Mucosa of stomach (tissue), 1 donor: ENCODE results near the gene DMAC2L.
"Not testable (repeated sequence)": the region's sequence is repeated elsewhere in the genome, so short reads cannot be mapped to it uniquely, and the experiment has no call there.

Source experiments
- H3K27me3 ChIP-seq: one replicate; pipeline ENCODE4 v1.7.0; 2013; ENCODE audit warnings: mild to moderate bottlenecking, low read length; ENCODE audit not compliant: control insufficient read depth, insufficient read depth
- H3K36me3 ChIP-seq: one replicate; pipeline ENCODE4 v1.7.0; 2013; ENCODE audit warnings: low read length; ENCODE audit not compliant: control insufficient read depth, insufficient read depth
- H3K4me1 ChIP-seq: one replicate; pipeline ENCODE4 v1.7.0; 2013; ENCODE audit warnings: mild to moderate bottlenecking, low read length; ENCODE audit not compliant: control insufficient read depth, insufficient read depth
- H3K4me3 ChIP-seq: one replicate; pipeline ENCODE4 v1.7.0; 2013; ENCODE audit warnings: low read length
- H3K9ac ChIP-seq: one replicate; pipeline ENCODE4 v1.7.0; 2013; ENCODE audit warnings: mild to moderate bottlenecking, low read length, moderate library complexity
- H3K9me3 ChIP-seq: one replicate; pipeline ENCODE4 v1.7.0; 2013; ENCODE audit warnings: mild to moderate bottlenecking, low read length, moderate library complexity; ENCODE audit not compliant: control insufficient read depth
- donor health status: Pancreatic carcinoma.

The DMAC2L gene

DNA sequence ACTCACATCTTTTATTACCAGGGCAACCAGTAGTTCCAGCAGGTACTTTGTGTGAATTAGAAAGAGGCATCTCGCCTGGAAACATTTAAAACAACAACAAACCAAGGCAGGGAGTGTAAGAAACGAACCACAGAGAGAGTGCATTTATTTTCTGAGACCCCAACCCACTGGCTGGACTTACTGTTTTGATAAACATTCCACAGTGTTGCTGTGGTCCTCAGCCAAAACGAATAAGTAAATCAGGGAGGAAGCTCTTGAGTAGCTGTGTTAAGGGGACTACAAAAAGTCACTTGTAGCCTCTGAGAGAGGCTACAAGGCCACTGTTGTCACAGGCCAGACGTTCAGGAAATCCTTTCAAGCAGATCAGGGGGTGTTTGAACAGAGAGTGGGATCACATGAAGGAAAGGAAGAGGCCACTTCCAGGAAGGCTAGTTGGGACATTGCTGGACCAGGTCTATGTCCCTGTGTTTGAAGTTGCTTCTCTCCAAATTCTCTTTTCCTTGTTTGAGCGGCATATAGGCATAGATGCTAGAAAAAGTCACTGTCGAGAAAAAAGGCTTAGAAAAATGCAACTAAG is 33.8 kb downstream of the DMAC2L start:
- Histone ChIP-seq H3K36me3 (no peaks in the 10 kb centered on the region), H3K4me3 (no peak overlapping the region), H3K9ac (no peak overlapping the region), H3K27me3 (no peaks in the 10 kb centered on the region), H3K4me1 (peaks cover 17% of the 10 kb centered on the region), H3K9me3 (no peaks in the 10 kb centered on the region)

DNA sequence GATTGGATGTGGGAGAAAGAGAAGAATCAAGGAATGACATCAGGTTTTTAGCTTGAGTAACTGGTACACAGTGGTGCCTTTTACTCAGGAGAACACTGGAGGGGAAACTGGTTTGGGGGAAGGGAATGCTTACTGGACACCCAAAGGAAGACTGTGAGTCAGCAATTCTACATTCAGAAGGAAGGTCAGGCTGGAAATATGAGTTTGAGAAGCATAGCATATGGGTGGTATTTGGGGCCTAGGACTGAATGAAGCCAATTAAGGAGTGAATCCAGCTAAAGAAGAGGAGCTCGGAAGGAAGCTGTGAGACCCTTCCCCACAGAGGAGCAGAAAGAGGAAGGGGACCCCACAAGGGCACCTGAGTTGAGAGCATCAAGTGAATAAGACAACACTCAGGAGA is 35.4 kb downstream of the DMAC2L start:
- no peaks in the 10 kb centered on the region for H3K36me3 ChIP-seq
- peaks cover 11% of the 10 kb centered on the region for H3K4me1 ChIP-seq
- no peaks in the 10 kb centered on the region for H3K27me3 ChIP-seq
- no peak overlapping the region for H3K9ac ChIP-seq
- no peak overlapping the region for H3K4me3 ChIP-seq
- H3K9me3 ChIP-seq: no peaks in the 10 kb centered on the region

DNA sequence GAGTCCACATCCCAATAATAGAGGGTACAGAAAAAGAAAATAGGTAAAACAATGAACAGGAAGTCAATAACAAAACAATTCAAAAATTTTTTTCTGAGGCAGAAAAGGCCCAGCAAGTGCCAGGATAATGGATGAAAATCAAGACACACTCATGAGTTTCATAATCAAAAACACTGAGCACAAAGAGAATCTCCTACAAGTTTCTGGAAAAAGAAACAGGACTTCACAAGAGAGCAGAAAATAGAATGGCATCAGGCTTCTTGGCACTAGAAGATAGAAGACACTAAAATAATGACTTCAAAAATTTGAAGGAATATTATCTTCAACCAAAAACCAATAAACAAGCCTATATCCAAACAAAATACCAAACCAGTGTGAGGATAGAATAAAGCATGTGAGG is 36.8 kb downstream of the DMAC2L start:
- Histone ChIP-seq H3K4me1 (peaks cover 7% of the 10 kb centered on the region), H3K9me3 (no peaks in the 10 kb centered on the region), H3K27me3 (no peaks in the 10 kb centered on the region)

DNA sequence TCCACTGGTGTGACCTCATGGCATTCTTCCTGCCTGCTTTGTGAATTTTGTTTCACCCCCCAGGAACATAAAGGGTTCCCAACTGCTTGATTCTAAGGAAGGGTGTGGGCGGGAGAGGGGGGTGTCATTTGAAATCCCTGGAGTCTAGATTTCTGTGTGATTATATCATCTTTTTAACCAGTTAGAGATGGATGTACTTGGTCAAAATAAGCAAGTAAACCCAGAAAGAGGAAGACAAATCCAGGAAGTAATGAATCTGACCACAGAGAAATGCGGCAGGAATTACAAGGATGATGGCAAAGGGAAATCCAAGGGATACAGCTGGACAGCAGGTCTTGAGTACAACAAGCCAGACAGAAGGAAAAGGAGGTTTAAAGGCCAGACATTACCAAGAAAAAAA is 38.9 kb downstream of the DMAC2L start:
- Histone ChIP-seq H3K4me3 (no peak overlapping the region), H3K9ac (no peak overlapping the region), H3K36me3 (no peaks in the 10 kb centered on the region), H3K9me3 (no peaks in the 10 kb centered on the region), H3K4me1 (peaks cover 7% of the 10 kb centered on the region), H3K27me3 (no peaks in the 10 kb centered on the region)

More for the DNA sequence above, 36.8 kb downstream of the DMAC2L start:
- Histone ChIP-seq H3K36me3 (no peaks in the 10 kb centered on the region), H3K4me3 (no peak overlapping the region), H3K9ac (no peak overlapping the region)

DNA sequence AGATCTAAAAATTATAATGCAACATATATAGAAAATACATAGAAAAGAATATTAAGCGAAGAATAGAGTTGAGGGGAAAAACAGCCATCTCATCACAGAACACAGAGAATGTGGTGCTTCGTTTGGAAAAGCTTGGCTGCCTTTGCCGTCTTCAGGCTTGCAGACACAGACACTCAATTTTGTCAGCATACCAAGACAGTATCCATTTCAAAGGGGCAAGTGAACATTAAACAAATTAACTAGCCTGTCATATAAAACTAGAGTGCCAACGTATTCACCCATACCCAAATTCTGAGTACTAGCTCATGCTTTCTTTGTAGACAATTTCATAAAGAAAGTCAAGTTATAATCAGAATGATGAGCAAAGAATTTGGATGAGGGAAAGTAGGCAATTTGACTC is 40.5 kb downstream of the DMAC2L start:
- H3K36me3 ChIP-seq: no peaks in the 10 kb centered on the region
- no peak overlapping the region for H3K4me3 ChIP-seq
- peaks cover 2% of the 10 kb centered on the region for H3K4me1 ChIP-seq
- H3K9me3 ChIP-seq: no peaks in the 10 kb centered on the region
- H3K9ac ChIP-seq: no peak overlapping the region
- no peaks in the 10 kb centered on the region for H3K27me3 ChIP-seq

DNA sequence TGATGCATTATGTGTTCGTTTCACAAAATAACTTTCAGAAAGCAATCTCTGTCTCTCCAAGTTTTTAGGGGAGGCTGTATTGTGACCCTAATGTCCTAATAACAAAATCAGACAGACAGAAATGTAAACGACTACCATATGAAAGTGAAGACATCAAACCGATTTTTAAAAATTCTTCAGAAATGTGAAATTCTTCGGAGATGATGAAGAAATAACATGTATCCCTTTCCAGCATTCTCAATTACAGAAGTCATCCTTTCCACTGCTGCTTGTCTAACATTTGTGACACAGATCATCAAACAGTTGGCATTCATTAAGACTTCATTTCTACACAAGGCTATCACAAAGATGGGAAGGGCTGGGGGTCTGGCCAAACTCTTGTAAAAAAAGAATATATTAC is 41.0 kb downstream of the DMAC2L start:
- H3K9me3 ChIP-seq: no peaks in the 10 kb centered on the region
- no peaks in the 10 kb centered on the region for H3K27me3 ChIP-seq
- no peaks in the 10 kb centered on the region for H3K36me3 ChIP-seq
- H3K4me3 ChIP-seq: no peak overlapping the region
- H3K4me1 ChIP-seq: no peaks in the 10 kb centered on the region
- H3K9ac ChIP-seq: no peak overlapping the region

DNA sequence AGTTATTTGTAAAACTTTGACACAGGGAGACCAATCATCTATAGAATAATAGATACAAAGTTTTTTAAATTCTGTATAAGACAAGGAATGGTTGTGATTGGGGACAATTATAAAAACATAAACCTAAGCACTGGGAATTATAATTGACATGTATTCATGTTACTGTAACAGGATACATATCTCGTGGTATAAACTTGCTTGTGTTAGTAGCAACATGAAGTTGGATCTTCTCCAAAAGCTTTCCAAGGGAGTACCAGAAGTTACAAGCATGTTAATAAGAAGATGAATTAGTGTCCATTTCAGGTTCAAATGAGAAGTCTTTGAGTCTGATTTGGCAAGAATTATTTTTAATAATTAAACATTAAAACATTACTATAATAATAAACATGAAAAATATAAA is 42.4 kb downstream of the DMAC2L start:
- Histone ChIP-seq H3K27me3 (no peaks in the 10 kb centered on the region), H3K36me3 (no peaks in the 10 kb centered on the region), H3K9me3 (no peaks in the 10 kb centered on the region)

DNA sequence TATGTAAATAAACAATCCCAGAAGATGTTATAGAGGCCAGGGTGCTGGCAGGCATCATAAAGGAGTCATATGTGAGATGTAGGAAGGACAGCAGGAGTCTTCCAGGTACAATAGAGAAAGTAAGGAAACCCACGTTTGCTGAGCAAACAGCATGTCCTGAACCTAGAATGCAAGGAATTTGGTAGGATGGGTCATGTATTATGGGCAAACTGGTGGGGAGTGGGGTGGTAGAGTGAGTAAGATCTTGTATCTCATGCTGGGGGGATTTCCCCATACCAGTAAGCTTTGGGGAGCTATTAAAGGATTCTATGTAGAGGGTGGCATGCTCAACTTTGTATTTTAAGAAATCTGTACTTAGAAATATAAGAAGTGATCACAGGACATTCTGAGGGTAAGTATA is 43.6 kb downstream of the DMAC2L start:
- Histone ChIP-seq H3K9ac (no peak overlapping the region), H3K4me3 (no peak overlapping the region), H3K4me1 (no peaks in the 10 kb centered on the region), H3K27me3 (no peaks in the 10 kb centered on the region), H3K36me3 (no peaks in the 10 kb centered on the region), H3K9me3 (no peaks in the 10 kb centered on the region)

More for the DNA sequence above, 42.4 kb downstream of the DMAC2L start:
- H3K4me3 ChIP-seq: no peak overlapping the region
- no peaks in the 10 kb centered on the region for H3K4me1 ChIP-seq
- H3K9ac ChIP-seq: no peak overlapping the region

DNA sequence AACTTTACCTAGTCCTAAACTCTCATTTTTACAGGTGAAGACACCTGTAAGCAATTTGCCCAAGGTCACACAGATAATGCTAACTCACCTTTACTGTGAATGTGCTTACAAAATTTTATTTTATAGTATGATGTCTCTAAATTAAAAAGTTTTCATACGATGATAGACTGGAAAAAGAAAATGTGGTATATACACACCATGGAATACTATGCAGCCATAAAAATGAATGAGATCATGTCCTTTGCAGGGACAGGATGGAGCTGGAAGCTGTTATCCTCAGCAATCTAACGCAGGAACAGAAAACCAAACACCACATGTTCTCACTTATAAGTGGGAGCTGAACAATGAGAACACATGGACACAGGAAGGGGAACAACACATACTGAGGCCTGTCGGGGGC is 44.2 kb downstream of the DMAC2L start:
- H3K36me3 ChIP-seq, H3K27me3 ChIP-seq, H3K9ac ChIP-seq, H3K4me3 ChIP-seq, H3K9me3 ChIP-seq, H3K4me1 ChIP-seq: not testable (repeated sequence)

DNA sequence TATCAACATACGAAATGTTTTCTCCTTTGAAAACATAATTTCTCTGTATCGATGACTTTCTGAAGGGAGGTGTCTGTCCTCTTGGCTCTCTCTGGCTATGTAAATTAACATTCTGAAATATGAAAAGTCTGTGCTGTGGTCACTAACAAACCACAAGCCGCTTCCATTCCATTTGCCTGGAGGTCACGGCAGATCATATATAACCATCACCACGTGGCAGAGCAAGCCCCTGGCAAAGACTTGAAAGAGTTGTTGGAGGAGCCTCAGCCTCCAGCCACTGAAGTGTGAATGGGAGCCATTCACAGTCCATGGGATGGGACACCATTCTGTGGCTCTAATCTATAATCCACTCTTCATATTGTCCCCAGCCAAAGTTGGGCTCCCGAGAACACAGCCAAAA is 45.0 kb downstream of the DMAC2L start:
- Histone ChIP-seq H3K27me3 (no peaks in the 10 kb centered on the region), H3K4me3 (no peak overlapping the region), H3K9me3 (no peaks in the 10 kb centered on the region), H3K36me3 (no peaks in the 10 kb centered on the region), H3K4me1 (no peaks in the 10 kb centered on the region), H3K9ac (no peak overlapping the region)

DNA sequence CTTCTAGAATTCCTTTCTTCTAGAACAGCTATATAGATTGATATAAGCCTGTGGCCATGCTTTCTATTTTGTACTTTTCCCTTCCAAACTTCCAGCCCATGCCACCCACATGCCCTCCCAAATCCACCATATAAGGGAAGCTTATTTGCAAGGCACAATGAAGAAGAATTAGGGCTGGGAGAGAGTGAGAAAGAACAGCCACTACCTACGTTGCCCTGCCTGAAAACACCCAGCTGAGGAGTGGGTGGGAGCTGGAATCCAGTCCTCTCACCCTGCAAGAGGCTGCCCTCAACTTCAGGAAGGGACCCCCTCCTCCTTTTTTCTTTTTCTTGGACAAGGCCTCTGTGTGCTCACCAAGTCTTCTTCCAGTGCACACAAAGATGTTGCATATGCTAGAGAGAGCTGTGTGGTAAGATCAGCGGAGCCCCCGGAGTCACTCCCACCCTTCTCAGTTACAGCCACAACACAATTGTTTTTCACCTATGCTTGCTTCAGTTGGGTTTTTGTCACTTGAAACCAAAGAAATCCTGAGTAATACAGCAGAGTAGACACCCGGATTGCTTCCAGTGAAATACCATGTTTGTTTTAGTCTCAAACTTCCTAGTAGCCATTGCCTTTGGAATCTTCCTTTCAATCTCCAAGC is 45.8 kb downstream of the DMAC2L start:
- no peaks in the 10 kb centered on the region for H3K27me3 ChIP-seq
- no peaks in the 10 kb centered on the region for H3K36me3 ChIP-seq
- H3K4me1 ChIP-seq: peaks cover under 1% of the 10 kb centered on the region
- no peaks in the 10 kb centered on the region for H3K9me3 ChIP-seq
- no peak overlapping the region for H3K9ac ChIP-seq
- H3K4me3 ChIP-seq: no peak overlapping the region

DNA sequence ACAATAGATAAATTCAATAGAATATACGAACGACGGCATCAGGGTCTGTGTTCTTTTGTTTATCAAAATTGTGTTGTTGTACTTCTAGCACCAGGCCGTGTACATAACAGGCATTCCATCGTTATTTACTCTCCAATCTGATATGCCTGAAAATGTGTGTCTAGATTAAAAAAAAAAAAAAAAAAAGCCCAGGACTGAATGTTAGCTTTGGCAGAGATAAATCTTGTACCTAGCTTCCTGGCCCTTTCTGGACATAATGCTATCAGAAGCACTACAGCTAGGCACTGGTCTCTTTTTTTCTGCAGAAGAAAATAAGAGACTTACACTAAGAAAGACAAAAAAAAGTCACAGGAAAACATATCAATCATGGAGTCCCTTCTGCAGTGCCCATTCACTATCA is 47.5 kb downstream of the DMAC2L start:
- Histone ChIP-seq H3K36me3 (no peaks in the 10 kb centered on the region), H3K4me1 (peaks cover 17% of the 10 kb centered on the region), H3K9ac (no peak overlapping the region), H3K9me3 (no peaks in the 10 kb centered on the region), H3K27me3 (no peaks in the 10 kb centered on the region), H3K4me3 (no peak overlapping the region)

DNA sequence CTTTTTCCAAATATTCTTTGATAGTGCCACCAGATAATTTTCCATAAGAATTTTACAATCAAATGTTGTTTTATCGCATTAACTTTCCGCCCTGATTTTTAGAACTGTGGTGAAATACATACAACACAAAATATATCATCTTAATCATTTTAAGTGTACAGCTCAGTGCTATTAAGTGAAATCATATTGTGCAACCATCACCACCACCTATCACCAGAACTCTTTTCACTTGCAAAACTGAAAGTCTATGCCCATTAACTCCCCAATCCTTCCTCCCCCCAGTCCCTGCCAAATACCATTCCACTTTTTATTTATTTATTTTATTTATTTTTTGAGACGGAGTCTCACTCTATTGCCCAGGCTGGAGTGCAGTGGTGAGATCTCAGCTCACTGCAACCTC is 48.0 kb downstream of the DMAC2L start:
- H3K9me3 ChIP-seq: no peaks in the 10 kb centered on the region

More for the DNA sequence above, 48.0 kb downstream of the DMAC2L start:
- Histone ChIP-seq H3K4me3 (no peak overlapping the region), H3K9ac (no peak overlapping the region), H3K36me3 (no peaks in the 10 kb centered on the region), H3K4me1 (peaks cover 19% of the 10 kb centered on the region), H3K27me3 (no peaks in the 10 kb centered on the region)
